NCI-H2171 (cell line): Measurements from ENCODE around the gene ZCCHC7.
"Not testable (repeated sequence)": the region's sequence is repeated elsewhere in the genome, so short reads cannot be mapped to it uniquely, and the experiment has no call there.

ENCODE experiments used
- DNase-seq: peaks from one replicate; lab custom pipeline; 2025; lab: John Stamatoyannopoulos, UW

The ZCCHC7 gene

DNA sequence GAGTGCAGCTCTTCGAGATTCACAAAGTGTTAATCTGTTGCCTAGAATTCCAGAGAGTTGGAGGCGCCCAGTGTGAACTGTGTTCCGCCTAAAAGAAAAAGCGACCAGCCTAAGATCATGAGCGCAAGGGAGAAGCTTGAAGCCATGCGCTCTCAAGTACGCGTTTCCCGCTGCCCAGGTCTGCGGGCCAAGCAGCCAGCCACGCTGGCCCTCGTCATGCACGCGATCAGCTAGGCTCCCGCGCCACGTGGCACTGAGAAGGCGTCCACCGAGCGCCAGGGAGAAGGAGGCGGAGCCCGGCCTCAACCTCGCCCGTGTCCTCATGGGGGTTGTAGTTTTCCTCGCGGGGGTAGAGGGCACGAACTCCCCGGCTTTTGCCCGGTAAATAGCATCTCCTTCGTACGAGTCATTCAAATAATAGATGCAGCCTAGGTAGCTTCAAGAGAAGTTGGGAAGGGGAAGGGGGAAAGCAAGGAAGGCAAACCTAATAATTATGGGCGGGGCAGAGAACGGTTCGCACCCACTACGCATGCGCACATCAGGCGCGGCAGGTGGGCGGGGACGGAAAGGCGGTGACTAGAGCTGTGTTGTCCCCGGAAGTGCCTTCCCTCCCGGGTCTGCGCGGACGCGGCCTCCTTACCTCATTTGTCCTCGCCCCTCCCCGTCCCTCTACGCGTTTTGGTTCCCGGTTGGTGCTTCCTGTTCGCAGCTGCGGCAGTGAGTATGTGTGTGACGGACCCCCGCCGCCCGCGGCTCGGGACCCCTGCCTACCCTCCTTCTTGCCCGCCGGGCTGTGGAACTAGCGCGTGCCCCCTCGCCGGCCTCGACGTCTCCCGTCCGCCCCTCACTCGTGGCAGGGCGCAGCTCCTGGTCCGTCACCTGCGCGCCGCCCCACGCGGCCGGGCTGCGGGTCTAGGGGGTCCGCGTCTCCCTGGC is at the start of gene ZCCHC7:
ZCCHC7 (plus strand) TSS at position 668 of the 936 bp plus-strand sequence.
- DNase-seq, result peak; percentile 64

DNA sequence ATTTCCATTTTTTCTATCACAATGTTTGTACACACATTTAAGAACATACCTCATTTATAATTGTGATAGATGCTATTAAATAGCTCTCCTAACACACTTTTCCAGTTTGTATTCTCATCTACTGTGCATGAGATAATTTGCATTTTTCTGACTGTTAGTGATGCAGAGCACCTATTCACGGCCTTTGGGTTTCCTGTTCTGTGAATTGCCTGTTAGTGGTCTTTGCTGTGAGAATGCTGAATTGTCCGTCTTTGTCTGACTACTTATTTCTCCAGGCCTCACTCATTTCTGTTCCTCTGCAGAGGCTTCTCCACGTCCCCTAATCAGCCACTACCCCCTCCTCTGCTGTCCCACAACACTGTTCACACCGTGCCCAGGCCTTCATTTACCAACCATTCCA is 45.6 kb upstream of the ZCCHC7 start:
- not testable (repeated sequence) for DNase-seq

DNA sequence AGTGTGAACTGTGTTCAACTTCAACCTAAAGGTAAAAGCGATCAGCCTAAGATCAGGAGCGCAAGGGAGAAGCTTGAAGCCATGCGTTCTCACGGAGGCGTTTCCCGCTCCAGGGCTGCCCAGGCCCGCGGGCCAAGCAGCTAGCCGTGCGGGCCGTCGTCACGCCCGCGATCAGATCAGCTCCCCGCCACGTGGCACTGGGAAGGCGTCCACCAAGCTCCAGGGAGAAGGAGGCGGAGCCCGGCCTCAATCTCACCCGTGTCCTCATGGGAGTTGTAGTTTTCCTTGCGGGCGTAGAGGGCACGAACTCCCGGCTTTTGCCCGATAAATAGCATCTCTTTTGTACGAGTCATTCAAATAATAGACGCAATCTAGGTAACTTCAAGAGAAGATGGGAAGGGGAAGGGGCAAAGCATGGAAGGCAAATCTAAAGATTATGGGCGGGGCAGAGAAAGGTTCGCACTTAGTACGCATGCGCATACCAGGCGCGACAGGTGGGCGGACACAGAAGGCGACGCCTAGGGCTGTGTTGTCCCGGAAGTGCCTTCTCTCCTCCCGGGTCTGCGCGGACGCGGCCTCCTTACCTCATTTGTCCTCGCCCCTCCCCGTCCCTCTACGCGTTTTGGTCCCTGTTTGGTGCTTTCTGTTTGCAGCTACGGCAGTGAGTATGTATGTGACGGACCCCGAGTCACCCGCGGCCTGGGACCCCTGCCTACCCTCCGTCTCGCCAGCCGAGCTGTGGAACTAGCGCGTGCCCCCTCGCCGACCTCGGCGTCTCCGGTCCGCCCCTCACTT is 40.8 kb upstream of the ZCCHC7 start:
- peak; percentile 77 for DNase-seq

DNA sequence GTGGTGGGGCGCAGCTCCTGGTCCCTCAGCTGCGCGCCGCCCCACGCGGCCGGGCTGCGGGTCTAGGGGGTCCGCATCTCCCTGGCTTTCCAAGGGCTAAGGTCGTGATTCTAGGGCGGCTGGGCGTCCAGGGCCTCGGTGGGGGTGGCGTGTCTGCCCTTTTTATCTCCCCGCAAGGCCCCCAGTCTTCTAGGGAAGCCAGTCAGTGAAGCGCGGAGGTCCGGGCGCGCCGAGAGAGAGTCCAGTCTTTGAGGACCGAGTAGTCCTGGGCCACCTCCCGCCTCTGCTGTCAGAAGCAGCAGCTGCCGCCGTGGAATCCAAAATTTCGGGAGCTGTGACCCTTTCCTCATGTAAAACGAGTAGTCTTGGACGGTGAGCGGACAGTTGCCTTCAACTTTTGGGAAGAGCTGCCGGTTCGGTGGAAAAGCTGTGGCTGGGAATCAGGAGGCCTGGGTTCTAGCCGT is 40.2 kb upstream of the ZCCHC7 start:
- not testable (repeated sequence) for DNase-seq

DNA sequence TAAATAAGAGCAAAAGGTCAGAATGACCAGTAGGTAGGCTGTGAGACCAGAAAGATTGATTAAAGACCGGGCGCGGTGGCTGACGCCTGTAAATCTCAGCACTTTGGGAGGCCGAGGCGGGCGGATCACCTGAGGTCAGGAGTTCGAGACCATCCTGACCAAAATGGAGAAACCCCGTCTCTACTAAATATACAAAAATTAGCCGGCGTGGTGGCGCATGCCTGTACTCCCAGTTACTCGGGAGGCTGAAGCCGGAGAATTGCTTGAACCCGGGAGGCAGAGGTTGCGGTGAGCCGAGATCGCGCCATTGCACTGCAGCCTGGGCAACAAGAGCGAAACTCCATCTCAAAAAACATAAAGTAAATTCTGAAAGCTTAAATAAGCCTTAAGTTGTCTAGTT is 38.9 kb upstream of the ZCCHC7 start:
- not testable (repeated sequence) for DNase-seq

DNA sequence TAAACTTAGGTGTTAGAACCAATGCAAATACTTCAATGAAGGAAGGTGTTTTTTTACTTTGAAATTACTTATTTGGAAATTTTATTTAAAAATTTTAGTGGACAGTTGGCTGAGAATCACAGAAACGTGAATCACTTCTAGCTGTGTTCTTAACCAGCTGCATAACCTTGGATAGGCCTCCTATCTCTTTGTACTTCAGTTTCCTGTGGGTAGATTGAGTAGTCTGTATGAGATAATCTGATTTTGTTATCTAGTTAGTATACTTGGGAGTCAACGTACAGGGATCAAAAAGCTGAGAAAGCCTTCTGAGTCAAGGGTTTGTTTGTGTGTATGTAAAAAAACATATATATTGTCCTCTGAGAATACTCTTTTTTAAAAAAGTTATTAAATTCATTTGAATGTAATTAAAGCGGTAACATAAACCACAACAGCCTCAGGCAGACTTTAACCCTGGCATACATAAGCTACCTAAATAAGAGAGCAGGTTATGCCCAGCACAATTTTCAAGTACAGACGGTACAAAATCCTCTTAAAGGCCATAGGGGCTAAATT is 38.1 kb upstream of the ZCCHC7 start:
- no peak for DNase-seq

DNA sequence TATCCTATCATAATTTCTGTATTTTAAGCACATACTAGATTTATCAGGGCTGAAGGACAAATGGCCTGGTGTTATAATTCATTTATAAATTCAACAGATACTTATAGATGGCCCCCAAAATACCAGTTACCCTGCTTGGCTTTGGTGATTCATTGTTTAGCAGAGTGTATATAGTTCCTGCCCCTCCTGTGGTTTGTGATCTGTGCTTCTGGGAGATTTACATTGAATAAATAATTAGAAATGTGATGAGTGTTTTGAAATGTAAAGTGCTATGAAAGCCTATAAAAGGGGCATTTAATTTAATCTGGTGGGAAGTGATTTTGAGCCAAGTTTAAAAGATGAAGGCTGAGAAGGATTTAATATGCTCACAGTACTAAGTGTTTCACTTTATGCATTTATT is 36.7 kb upstream of the ZCCHC7 start:
- no peak for DNase-seq

DNA sequence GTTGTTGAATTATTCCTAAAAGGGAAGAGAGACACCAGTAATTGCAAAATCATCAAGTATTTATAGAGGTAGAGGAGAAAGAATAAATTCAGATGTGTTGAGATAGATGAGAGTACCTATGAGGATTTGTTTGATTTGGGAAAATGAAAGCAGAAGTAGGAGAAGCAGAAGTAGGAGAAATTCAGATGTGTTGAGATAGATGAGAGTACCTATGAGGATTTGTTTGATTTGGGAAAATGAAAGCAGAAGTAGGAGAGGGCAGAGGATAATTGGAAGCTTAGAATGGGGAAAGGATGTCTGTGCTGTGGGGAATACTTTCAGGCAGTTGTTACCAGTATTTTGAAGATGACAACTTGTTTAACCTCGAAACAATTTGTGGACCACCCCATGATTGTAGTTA is 35.1 kb upstream of the ZCCHC7 start:
- no peak for DNase-seq

DNA sequence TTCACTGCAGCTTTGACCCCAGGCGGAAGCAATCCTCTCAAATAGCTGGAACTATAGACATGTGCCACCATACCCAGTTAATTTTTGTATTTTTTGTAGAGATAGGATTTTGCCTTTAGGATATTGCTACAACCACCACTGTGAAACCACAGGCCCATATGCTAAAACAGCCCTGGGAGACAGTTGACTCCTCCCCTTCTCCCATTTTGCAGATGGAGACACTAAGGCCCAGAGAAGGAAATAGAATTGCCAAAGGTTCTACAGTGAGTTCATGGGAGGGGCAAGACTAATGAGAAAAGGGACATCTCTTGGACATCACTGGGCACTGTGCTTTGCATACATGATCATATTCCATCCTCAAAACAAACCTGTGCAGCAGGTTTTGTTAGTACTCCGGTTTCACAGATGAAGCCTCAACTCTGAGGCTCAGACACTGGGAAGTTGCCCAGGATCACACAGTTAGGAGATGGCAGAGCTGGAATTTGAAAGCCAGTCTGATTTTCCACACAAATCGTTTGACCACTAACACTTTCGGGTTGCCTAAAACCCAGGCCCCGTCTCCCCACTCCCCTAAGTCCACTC is 27.6 kb upstream of the ZCCHC7 start:
- DNase-seq, result not testable (repeated sequence)

DNA sequence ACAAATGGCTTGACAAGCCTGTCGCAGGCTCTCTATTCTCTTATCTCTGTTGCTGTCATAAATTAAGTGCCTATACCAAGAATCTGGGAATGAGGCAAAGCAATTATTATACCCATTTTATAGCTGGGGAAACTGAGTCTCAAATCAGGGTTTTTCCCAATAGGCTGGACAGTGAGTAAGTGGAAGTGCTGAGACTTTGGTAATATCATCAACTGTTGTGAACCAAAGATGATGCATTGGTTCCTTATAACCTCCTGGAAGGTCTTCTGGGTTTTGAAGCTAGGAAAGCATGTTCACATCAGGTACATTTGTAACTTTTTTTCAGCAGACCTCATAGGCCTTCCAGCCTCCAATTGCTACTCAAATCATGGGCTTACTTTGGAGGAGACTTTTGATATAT is 25.6 kb upstream of the ZCCHC7 start:
- DNase-seq, result no peak

DNA sequence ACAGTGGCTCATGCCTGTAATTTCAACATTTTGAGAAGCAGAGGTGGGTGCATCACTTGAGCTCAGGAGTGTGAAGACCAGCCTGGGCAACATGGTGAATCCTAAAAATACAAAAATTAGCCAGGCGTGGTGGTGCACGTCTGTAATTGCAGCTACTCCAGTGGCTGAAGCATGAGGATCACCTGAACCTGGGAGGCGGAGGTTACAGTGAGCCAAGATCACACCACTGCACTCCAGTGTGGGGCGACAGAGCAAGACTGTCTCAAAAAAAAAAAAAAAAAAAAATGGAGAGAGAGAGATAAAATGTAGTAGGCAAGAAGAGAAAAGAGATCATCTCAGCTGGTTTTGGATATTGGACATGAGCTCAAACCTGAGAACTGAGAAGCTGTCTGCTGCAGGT is 23.7 kb upstream of the ZCCHC7 start:
- no peak for DNase-seq

DNA sequence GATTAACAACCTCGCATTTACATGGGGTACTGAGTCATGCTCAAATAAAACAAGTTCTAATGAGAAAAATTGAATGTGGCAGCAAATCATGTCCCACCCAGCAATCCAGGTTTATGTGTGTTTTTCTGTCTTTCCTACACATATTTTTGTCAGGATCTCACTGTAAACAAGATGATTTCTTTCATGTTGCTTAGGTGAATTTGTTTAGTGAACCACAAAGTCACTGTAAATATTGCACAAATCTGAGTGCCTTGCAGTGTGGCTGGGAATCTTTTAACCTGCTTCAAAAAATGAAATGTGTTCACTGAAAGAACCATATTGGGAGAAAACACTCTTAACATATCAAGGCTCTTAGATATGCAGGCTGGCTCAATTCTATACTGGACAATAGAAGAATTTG is 23.1 kb upstream of the ZCCHC7 start:
- no peak for DNase-seq

DNA sequence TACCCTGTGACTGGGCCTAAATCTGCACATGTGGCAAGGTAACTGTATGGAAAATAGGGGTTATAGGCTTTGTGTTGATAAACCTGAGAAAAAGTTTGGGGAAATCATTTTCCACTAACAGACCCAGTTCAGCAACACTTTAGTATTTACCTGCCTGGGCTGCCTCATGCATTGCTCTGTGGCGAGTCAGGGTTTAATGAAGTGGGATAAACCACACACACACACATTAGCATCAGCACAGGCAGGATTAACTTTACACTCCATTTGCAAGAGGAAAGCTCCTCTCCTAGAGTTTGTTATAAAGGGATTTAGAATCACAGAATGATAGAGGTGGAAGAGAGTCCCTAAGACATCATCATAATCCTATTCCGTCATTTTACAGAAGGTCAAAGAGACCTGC is 20.0 kb upstream of the ZCCHC7 start:
- no peak for DNase-seq

DNA sequence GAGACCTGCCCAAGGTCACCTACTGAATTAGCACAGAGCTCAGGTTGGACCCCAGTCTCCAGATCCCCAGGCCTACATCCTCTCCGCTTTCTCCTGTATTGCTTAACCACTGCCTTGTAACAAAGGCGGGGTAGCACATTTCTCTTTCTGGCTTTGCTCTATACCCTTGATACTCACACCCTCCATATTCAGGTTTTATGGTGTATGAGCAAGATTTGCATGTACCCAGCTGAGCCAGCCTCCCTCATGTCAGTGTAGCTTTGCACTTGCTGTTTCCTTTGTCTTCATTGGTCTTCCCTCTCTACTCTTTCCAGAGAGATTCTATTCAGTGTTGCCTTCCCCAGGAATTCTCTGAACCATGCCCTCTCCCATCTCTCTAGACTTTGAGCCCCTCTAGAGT is 19.6 kb upstream of the ZCCHC7 start:
- DNase-seq, result no peak

DNA sequence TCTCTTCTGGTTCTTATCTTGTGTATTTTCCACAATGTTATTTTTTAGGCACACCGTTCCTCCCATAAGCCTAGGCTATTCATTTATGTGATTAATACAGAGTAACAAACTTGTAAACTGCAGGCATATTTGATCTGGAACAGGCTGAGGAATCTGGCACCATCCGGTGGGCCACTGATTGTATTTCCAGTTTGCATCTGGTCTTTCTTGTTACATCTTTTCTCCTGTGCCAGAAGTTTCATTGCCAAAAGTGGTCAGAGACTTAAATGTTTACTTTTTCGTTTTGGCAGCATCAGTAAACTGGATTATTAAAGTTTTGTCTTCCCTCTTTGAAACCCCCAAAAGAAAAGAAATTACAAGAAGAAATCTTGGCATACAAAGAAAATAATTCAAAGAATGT is 17.9 kb upstream of the ZCCHC7 start:
- DNase-seq, result no peak

DNA sequence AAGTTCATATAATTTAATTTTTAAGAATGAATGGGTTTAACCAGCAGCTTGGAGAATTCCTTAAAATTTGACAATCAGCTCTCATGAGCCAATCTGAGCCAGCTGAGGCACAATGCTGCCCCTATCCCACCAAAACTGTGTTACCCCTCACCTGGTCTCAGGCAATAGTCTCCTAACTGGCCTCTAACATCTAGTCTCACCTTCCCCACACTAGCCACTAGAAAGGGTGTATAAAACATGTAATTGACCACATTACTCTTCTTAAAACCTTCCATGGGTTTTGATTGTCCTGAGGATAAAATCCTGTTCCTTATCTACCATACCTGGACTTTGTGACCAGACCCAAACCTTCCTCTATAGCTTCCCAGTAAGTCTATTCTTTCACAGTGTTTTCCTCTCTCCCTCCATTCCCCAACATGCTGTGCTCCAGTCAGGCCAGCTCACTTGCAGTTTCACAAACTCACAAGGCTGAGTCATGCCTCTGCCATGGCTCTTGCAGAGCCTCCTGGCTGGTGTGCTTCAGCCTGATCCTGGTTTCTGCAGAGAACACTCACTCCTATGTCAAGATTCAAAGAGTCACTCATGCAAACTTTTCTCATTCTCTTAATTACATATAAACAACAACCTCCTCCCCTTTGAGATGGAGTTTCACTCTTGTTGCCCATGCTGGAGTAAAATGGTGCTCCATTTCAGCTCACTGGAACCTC is 16.0 kb upstream of the ZCCHC7 start:
- DNase-seq, result no peak

DNA sequence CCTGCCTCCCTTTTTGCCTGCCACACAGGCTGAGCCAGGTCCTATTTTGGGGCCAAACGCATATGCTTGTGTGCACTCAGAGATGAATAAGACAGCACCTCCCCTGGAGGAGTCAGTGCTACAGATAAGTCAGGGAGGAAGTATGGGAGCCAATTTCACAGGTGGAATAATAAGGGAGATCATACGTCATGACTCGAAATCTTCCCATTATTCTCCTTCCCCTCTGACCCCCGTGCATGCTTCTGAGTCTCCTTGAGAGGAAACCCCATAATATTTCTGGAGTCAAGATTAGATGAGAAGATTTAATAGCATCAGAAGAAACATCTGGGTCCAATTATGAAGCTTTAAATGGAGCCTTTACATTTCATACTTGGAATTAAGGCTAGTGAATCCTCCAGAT is 15.1 kb upstream of the ZCCHC7 start:
- DNase-seq, result no peak

DNA sequence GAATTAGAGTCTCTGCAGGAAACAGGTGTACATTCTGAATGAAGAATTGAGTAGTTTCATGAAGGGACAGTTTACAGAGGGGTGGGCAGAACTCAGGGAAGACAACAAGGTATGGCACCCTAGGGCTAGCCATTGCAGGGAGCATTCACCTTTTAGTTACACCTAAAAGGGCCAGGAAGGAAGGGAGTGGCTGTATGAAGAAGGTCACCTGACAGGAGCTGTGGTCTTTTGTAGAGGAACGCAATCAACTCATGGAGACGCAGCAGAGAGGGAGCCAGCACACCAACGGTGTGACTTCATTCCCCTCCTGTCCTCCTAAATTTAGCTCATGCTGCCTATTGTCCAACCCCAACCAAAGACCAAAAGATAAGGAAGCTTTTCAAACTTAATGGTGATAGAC is 12.7 kb upstream of the ZCCHC7 start:
- DNase-seq, result no peak

DNA sequence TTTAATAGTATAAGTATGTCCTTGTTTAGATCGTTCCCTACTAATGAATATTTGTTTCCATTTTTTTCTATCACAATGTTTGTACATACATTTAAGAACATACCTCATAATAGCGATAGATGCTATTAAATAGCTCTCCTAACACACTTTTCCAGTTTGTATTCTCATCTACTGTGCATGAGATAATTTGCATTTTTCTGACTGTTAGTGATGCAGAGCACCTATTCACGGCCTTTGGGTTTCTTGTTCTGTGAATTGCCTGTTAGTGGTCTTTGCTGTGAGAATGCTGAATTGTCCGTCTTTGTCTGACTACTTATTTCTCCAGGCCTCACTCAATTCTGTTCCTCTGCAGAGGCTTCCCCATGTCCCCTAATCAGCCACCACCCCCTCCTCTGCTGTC is 5.9 kb upstream of the ZCCHC7 start:
- DNase-seq, result not testable (repeated sequence)

DNA sequence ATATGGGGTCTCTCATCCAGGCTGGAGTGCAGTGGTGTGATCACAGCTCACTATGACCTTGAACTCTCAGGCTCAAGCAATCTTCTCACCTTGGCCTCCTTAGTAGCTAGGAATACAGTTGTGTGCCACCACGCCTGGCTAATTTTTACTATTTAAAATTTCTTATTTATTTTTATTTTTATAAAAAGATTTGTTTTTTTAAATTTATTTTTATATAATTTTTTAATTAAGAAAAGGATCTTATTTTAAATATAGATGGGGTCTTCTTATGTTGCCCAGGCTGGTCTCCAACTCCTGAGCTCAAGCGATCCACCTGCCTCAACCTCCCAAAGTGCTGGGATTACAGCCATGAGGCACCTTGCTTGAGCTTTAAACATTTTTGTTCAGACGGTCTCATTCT is 2.4 kb upstream of the ZCCHC7 start:
- no peak for DNase-seq

DNA sequence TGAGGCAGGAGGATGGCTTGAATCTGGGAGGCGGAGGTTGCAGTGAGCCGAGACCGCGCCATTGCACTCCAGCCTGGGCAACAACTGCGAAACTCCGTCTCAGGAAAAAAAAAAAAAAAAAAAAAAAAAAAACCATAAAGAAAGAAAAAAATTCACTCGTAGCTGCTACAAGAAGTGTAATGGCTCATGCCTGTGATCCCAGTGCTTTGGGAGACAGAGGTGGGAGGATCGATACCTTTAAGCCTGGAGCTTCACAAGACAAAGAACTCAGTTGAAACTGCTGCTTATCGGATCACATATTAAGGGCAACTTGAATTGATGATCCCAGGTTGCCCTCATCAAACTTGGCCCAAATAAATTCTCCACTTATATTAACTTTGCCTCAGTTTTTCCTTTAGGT is 1.0 kb upstream of the ZCCHC7 start:
- no peak for DNase-seq

DNA sequence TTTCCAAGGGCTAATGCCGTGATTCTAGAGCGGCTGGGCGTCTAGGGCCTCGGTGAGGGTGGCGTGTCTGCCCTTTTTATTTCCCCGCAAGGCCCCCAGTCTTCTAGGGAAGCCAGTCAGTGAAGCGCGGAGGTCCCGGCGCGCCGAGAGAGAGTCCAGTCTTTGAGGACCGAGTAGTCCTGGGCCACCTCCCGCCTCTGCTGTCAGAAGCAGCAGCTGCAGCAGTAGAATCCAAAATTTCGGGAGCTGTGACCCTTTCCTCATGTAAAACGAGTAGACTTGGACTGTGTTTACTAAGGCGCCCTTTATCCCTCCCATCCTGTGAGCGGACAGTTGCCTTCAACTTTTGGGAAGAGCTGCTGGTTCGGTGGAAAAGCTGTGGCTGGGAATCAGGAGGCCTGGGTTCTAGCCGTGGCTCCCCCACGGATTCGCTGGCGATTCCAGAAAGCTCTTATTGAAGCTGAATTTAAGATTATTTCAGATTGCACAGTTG is 515 bp downstream of the ZCCHC7 start:
- not testable (repeated sequence) for DNase-seq
